OCI-LY3 (cell line): ENCODE data around the gene ANK3.

Source experiments
- H2AFZ ChIP-seq: fragments of 200-600, 300-600 bp; shearing (Covaris generic); 2 replicates; pipeline ENCODE4 v1.6.0; 2014; ENCODE audit warnings: antibody characterized with exemption, low read depth, low read length
- H3K27ac ChIP-seq: fragments of 200-600, 300-600 bp; sonication (generic); 2 replicates; pipeline ENCODE4 v1.5.1; 2014; ENCODE audit warnings: mild to moderate bottlenecking, low read length, moderate library complexity, mixed read lengths
- H3K27me3 ChIP-seq: fragments of 200-600, 300-600 bp; sonication (generic); 2 replicates; pipeline ENCODE4 v1.6.1; 2014; ENCODE audit warnings: low read depth, low read length, mixed read lengths
- H3K36me3 ChIP-seq: fragments of 200-600, 300-600 bp; sonication (generic); replicated peaks from 2 replicates; pipeline ENCODE3; 2014; ENCODE audit warnings: low read depth, low read length, mixed read lengths
- H3K4me1 ChIP-seq: fragments of 300-600, 200-600 bp; sonication (generic); 2 replicates; pipeline ENCODE4 v1.6.1; 2014; ENCODE audit warnings: low read length, mixed read lengths
- H3K4me2 ChIP-seq: fragments of 200-600, 300-600 bp; sonication (generic); 2 replicates; pipeline ENCODE4 v1.6.1; 2014; ENCODE audit warnings: low read length, mixed read lengths
- H3K4me3 ChIP-seq: fragments of 300-600, 200-600 bp; sonication (generic); 2 replicates; pipeline ENCODE4 v1.5.1; 2014; ENCODE audit warnings: antibody characterized with exemption, mild to moderate bottlenecking, low read length, moderate library complexity
- H3K79me2 ChIP-seq: fragments of 300-600, 200-600 bp; shearing (Covaris generic); 2 replicates; pipeline ENCODE4 v1.6.1; 2014; ENCODE audit warnings: mild to moderate bottlenecking, low read length, mixed read lengths
- H3K9ac ChIP-seq: fragments of 300-600, 200-600 bp; shearing (Covaris generic); 2 replicates; pipeline ENCODE4 v1.6.0; 2014; ENCODE audit warnings: mild to moderate bottlenecking, low read length, moderate library complexity
- H3K9me3 ChIP-seq: fragments of 200-600, 300-600 bp; shearing (Covaris generic); 2 replicates; pipeline ENCODE4 v1.6.1; 2014; ENCODE audit warnings: low read length, mixed read lengths; ENCODE audit not compliant: insufficient read depth
- H4K20me1 ChIP-seq: fragments of 200-600, 300-600 bp; sonication (generic); 2 replicates; pipeline ENCODE4 v1.6.1; 2016; ENCODE audit warnings: low read length, mixed read lengths; ENCODE audit not compliant: insufficient read depth
- EZH2phosphoT487 ChIP-seq: fragments of 200-600 bp; shearing (Covaris generic); IDR thresholded peaks from 2 replicates; pipeline ENCODE4 v1.6.1; 2018; ENCODE audit warnings: antibody characterized with exemption, mixed run types, low read depth
- TF ChIP-seq, protein P1 (sequence below): fragments of 200-600, 300-600 bp; sonication (generic); IDR thresholded peaks from 2 replicates; pipeline ENCODE4 v1.5.1; 2014; ENCODE audit warnings: antibody characterized with exemption, low read length, low read depth

ANK3 gene

DNA sequence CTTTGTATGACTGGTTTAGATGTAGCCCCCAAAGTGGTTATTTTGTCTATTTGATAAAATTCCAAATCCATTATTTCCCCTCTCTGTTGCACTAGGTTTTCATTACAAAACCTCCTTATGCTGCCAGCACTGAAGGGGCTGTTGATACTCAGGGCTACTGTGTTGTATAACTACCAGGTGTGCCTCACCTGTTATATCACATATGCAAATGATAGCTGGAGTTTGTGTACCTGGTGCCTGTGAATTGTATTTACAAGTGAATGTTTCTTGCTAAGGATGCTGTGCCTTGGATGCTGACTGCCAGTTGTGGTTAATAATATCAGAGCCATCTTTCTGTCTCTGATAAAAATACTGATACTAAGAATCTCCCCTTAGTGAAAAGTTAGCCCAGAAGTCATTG lies 398.6 kb downstream of the ANK3 start:
- H2AFZ ChIP-seq = no peak overlapping the region

DNA sequence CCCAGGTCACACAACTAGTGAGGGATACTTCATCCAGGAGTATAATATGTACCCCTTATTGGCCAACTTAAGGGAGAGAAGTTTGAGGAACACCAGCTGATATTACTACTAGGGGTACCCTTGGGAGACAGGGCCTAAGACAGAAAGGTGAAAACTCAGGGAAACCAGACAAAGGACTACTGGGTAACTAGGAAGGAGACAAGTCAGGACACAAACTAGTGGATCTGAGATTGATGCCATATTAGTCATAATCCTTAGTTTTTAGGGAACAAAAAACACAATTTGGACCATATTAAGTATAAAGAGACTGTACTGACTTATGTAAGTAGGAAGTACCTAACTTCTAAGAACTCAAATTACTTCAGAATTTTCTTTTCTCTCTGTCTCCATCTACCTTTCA lies 404.0 kb downstream of the ANK3 start:
- no peaks in the 10 kb centered on the region for H3K4me1 ChIP-seq
- TF ChIP-seq, protein P1, sequence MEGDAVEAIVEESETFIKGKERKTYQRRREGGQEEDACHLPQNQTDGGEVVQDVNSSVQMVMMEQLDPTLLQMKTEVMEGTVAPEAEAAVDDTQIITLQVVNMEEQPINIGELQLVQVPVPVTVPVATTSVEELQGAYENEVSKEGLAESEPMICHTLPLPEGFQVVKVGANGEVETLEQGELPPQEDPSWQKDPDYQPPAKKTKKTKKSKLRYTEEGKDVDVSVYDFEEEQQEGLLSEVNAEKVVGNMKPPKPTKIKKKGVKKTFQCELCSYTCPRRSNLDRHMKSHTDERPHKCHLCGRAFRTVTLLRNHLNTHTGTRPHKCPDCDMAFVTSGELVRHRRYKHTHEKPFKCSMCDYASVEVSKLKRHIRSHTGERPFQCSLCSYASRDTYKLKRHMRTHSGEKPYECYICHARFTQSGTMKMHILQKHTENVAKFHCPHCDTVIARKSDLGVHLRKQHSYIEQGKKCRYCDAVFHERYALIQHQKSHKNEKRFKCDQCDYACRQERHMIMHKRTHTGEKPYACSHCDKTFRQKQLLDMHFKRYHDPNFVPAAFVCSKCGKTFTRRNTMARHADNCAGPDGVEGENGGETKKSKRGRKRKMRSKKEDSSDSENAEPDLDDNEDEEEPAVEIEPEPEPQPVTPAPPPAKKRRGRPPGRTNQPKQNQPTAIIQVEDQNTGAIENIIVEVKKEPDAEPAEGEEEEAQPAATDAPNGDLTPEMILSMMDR = no peak
- TF ChIP-seq EZH2phosphoT487 = no peak
- H3K4me3 ChIP-seq = no peak overlapping the region
- no peaks in the 10 kb centered on the region for H4K20me1 ChIP-seq
- no peaks in the 10 kb centered on the region for H3K9me3 ChIP-seq
- no peak overlapping the region for H3K9ac ChIP-seq
- H3K27me3 ChIP-seq = no peaks in the 10 kb centered on the region
- H3K27ac ChIP-seq = no peak overlapping the region
- H3K36me3 ChIP-seq = no peaks in the 10 kb centered on the region
- H3K4me2 ChIP-seq = no peak overlapping the region
- no peaks in the 10 kb centered on the region for H3K79me2 ChIP-seq
- no peak overlapping the region for H2AFZ ChIP-seq

More for the DNA sequence above, 398.6 kb downstream of the ANK3 start:
- no peak overlapping the region for H3K27ac ChIP-seq
- H3K36me3 ChIP-seq = no peaks in the 10 kb centered on the region
- H3K9ac ChIP-seq = no peak overlapping the region
- no peak overlapping the region for H3K4me3 ChIP-seq
- 0 out of 2 replicates have a peak overlapping the region, but pooled peaks have one; percentile 72 for H3K4me2 ChIP-seq
- H3K79me2 ChIP-seq = no peaks in the 10 kb centered on the region
- H3K9me3 ChIP-seq = no peaks in the 10 kb centered on the region
- no peak for TF ChIP-seq EZH2phosphoT487
- TF ChIP-seq, protein P1 = no peak
- H3K27me3 ChIP-seq = no peaks in the 10 kb centered on the region
- peaks cover 8% of the 10 kb centered on the region for H3K4me1 ChIP-seq
- no peaks in the 10 kb centered on the region for H4K20me1 ChIP-seq

DNA sequence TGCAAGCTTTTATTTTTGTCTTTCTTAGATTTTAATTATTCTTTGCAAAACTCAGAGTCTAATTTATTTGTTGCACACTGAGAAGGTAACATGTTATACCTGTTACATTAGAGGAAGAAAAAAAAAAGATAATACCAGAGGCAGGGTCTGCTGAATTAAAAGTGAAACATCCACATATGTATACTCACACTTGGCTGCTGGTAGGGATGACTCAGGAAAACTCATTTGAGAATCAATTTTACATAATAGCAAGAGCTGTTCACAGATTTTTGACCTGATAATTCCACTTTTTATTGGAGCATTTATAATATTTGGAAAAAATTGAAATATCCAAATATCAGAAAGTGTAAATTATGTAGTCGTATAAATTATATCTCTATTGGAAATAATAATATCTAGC lies 405.3 kb downstream of the ANK3 start:
- H3K4me2 ChIP-seq = no peak overlapping the region
- no peaks in the 10 kb centered on the region for H4K20me1 ChIP-seq
- H3K27me3 ChIP-seq = no peaks in the 10 kb centered on the region
- H3K9ac ChIP-seq = no peak overlapping the region
- no peaks in the 10 kb centered on the region for H3K9me3 ChIP-seq
- TF ChIP-seq EZH2phosphoT487 = no peak
- TF ChIP-seq, protein P1 = no peak
- H3K27ac ChIP-seq = no peak overlapping the region
- H3K36me3 ChIP-seq = no peaks in the 10 kb centered on the region
- H3K4me3 ChIP-seq = no peak overlapping the region
- no peaks in the 10 kb centered on the region for H3K4me1 ChIP-seq
- H2AFZ ChIP-seq = no peak overlapping the region
- H3K79me2 ChIP-seq = no peaks in the 10 kb centered on the region

DNA sequence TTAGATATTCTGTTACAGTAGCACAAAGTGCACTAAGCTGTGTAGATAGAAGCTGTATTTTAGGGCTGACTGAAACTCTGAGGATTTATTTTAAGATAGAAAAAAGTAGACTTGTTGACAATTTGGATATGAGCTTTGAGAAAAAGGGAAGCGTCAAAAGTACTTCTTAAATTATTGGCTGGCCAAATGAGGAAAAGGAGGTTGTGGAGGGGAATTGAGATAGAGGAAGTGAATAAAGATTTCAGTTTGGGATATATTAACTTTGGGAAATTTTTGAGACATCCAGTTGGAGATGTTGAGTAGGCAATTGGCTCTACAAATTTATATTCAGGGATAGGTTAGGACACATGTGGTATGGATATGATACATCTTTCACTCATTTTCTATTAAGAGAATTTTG lies 409.3 kb downstream of the ANK3 start:
- Histone ChIP-seq H3K9ac (no peak overlapping the region), H3K4me1 (no peaks in the 10 kb centered on the region), H3K4me2 (no peak overlapping the region), H3K4me3 (no peak overlapping the region), H3K27me3 (no peaks in the 10 kb centered on the region), H3K36me3 (no peaks in the 10 kb centered on the region), H3K27ac (no peak overlapping the region), H2AFZ (no peak overlapping the region), H3K9me3 (no peaks in the 10 kb centered on the region), H4K20me1 (no peaks in the 10 kb centered on the region), H3K79me2 (no peaks in the 10 kb centered on the region)
- TF ChIP-seq, protein P1 = no peak
- no peak for TF ChIP-seq EZH2phosphoT487
